ENCODE data around the gene DPP10.
A peak's percentile ranks its signal among the peaks of the same experiment; 100 is the strongest.

The DPP10 gene

DNA sequence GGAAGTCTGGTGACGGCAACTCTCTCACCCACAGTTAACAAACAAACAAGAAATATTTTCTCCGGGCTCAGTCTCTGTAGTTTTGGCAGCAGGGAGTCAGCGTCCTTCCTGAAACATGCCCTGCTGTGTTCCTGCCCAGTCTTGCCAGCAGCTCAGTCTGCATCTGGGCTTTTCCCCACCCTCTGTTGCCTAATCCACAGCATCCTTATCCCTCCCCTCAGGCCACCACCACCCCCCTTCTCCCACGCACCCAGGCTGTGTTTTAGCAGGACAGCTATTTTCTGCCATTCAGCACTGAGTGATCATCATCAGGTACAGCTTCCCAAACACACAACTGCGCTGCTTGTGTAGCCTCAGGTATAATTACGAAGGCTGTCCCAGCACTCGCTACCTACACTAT, 168.2 kb downstream of the DPP10 start:
- DNase-seq = no peak

GRCh38 chr2:114614592-114614991, 172.2 kb downstream of the DPP10 start:
- no peak for DNase-seq

- DNase-seq = no peak
These were observed 186.0 kb downstream of the DPP10 start for GRCh38 chr2:114628481-114628880.

GRCh38 chr2:114631146-114631545, 188.7 kb downstream of the DPP10 start:
- DNase-seq = no peak

GRCh38 chr2:114642166-114642770, 199.8 kb downstream of the DPP10 start:
- DNase-seq = no peak

GRCh38 chr2:114642988-114643553, 200.6 kb downstream of the DPP10 start:
- no peak for DNase-seq

GRCh38 chr2:114651933-114652332, 209.5 kb downstream of the DPP10 start:
- no peak for DNase-seq

DNA sequence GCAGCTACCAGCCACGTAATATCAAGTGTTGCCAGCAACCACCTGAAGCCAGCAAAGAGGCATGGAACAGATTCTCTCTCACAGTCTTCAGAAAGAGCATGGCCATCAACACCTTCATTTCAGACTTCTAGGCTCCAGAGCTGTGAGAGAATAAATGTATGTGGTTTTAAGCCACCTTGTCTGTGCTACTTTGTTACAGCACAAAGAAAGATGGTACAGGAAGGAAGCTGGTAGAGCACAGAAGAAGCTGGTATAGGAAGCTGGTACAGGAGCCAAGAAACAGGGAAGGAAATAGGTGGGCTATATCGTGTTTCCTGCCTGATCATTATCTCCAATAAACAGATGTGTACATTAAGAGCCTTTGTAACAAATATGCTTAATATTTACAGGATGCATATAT, 217.4 kb downstream of the DPP10 start:
- DNase-seq = no peak

DNA sequence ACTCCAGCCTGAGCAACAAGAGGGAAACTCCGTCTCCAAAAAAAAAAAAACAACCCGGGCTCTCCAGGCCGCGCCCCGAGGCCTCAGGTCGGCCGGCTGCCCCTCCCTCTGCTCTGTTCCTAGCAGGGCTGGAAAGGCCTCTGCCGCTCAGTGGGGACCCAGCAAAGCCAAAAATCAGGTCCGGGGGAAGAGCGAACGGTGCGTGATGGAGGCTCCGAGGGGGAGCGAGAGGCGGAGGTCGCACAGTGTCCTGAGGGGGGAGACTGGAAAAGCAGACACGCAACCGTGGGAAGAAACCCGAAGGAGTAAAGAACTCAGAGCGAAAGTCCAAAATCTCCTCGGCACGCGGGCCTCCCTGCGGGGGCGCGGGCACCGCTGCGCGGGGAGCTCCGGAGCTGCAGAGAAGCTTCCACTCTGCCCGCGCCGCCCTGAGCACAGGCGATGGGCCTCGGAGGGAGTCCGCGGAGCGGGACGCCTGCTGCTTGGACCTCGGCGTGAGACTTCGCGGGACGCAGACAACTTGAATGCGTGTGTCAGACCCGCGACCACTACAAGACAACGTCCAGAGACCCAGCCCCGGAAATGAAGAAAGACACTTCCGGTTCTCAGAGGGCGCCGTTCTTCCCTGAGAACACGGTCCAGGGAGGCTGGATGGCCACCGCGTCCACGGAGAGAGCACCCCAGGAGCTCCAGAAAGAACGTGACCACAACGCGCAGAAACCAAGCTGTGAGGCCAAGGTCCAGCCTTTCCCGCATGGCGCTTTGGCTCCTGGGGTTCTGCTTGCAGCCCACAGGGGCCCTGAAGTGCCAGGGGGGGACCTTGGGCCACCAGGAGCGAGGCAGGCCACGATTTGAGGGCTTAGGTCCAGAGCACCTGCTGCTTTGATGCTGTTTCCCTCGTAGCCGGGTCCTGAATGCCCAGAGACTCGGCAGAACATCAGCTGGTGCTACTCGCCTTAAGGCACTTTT, 219.8 kb downstream of the DPP10 start:
- DNase-seq = no peak

DNA sequence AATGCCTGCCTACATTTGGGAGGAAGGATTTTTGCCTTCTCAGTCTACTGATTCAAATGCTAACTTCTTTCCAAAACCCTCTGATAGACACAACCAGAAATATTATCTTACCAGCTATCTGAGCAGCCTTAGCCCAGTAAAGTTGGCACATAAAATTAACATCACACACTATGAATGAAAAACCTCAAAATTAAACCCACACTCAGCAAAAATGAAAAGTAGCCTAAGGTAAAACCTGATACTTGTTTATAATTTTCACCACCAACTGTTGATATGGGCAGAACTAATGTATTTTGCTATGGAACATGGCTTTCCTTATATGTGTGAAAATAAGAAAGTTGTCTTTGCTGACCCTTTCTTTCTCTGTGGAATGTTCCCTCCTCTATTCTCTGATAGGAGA, 226.0 kb downstream of the DPP10 start:
- no peak for DNase-seq

- DNase-seq = no peak
These were observed 240.8 kb downstream of the DPP10 start for GRCh38 chr2:114683251-114683650.

DNA sequence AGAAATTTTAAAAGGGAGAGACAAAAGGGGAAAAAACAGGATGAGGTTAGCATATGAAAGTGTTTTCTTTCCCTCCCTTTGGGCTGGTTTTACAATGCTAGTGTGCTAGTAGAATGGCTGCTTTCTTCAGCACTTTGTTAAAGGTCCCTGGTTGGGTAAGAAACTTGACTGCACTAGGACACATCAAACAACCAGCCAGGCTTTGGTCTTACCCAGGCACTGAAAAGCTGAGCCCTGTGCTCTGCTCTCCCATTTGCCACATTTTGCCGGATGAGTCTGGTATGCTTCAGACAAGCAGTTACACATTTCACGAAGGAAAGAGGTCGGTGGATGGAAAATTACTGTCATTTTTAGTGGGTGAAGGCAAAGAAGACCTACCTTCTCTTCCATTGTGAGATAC, 242.0 kb downstream of the DPP10 start:
- no peak for DNase-seq

GRCh38 chr2:114685102-114685501, 242.7 kb downstream of the DPP10 start:
- no peak for DNase-seq

GRCh38 chr2:114688241-114688640, 245.8 kb downstream of the DPP10 start:
- DNase-seq = no peak

- no peak for DNase-seq
These were observed 256.1 kb downstream of the DPP10 start for GRCh38 chr2:114698520-114698919.

DNA sequence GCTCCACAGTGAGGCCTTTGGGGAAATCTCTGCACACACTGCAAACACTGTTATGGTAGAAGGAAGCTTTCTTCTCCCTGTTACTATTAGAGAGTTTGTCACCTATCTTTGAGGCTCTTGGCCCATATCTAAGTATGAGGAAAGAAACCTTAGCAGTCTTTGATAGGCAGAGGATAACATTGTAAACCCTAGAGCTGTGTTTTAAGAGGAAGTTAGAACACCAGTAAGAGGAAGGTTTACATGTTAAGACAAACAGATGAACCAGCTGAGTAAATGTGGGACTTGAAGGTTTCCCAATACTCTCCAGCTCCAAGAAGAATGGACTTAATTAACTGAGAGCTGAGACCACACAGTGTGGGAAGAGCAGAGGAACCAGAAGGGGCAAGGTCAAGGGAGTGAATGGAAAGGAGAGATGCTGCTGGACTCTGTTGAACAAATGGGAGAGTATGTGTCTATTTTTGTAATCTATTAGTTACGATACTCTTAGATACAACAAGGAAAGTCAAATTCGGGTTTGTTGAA, 257.0 kb downstream of the DPP10 start:
- DNase-seq = no peak

GRCh38 chr2:114700440-114700839, 258.0 kb downstream of the DPP10 start:
- DNase-seq = peak; percentile 28

- DNase-seq = no peak
These were observed 267.8 kb downstream of the DPP10 start for GRCh38 chr2:114709936-114710850.

GRCh38 chr2:114714313-114714712, 271.9 kb downstream of the DPP10 start:
- DNase-seq = peak; percentile 45

GRCh38 chr2:114717049-114717448, 274.6 kb downstream of the DPP10 start:
- DNase-seq = no peak

GRCh38 chr2:114724454-114724853, 282.0 kb downstream of the DPP10 start:
- no peak for DNase-seq

GRCh38 chr2:114727012-114727411, 284.6 kb downstream of the DPP10 start:
- no peak for DNase-seq

DNA sequence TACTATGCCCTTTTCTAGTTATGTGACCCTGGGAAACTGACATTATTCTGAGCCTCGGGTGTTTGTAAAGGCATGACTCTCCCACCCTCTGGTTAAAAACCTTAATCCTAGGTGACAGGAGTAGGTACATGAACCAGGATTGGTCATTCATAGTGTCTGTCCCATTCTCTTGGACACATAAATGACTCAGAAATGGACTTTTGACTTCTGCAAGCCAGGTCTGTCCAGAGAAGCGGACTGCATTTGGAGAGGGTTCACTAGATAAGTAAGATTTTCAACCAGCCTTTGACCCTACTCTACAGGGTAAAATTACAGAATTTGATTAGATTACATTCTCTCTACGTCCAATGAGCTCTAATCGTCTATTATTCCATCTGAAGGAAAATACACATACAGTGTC, 285.9 kb downstream of the DPP10 start:
- no peak for DNase-seq

Data from DMS153 (cell line).